Activated CD8-positive, alpha-beta memory T cell treated with anti-CD3 and anti-CD28 coated beads for 24 hours (primary cell): ENCODE results near the gene FGGY.
"Not testable (repeated sequence)": the region's sequence is repeated elsewhere in the genome, so short reads cannot be mapped to it uniquely, and the experiment has no call there.

Experiments
- DNase-seq: peaks from one replicate; pipeline ENCODE4 v3.0.0-alpha.2; 2020

FGGY gene

GRCh38 chr1:59597420-59598119 lies 300.7 kb downstream of the FGGY start:
- DNase-seq, result no peak

- DNase-seq, result no peak
Measured at GRCh38 chr1:59598120-59598440, 301.2 kb downstream of the FGGY start.

DNA sequence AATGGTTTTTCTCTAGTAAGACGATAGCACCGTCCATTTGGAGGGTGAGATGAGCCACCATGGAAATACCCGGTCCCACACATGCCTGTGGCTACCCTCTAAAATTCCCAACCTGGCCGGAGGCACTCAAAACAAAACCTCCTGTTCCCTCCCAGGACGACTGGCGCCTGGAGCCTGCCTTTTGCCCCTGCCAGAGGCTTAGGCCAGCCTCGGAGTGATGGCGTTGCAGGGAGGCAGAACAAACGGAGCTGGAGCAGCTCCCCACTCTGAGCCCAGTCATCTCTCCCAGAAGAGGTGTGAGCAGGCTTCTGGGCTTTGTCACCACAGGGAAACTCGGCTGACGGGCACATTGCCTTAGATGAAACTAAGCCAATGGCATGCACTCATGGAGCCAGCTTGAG lies 304.1 kb downstream of the FGGY start:
- DNase-seq, result no peak

DNA sequence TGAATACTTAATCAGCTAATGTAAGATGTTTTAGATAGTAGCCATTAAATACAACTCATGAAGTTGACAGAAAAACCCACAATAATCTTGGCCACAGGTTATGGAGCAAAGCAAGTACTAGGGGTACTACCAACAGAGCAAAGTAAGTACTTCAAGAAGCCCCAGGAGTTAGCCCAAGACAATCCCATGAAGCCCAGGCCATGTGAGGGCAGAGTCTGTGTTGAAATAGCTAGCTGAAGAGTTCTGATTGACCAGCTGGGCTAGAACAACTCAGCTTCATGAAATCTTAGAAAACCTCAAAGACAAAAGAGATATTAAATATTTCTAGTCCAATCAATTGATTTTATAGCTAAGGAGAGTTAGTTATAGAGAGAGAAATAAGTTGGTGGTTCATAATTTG lies 304.9 kb downstream of the FGGY start:
- no peak for DNase-seq

GRCh38 chr1:59604191-59604590 lies 307.3 kb downstream of the FGGY start:
- DNase-seq, result no peak

DNA sequence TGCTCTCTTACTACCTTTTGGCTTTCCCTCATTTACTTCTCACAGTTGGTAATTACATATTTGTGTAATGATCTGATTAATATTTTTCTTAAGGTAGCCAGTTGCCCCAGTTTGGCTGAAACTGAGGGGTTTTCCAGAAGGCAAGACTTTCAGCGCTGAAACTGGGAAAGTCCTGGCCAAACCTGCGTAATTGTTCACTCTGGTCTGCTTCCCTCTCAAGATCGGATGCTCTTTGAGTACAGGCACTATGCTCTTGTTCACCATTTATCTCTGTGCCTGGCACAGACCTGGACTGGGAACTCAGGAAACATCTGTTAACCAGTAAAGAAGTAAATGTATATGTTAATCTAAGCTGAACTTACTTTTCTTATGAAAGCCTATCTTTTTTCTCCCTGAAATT lies 308.3 kb downstream of the FGGY start:
- no peak for DNase-seq

GRCh38 chr1:59605761-59606160 lies 308.9 kb downstream of the FGGY start:
- DNase-seq, result no peak

- no peak for DNase-seq
Measured at GRCh38 chr1:59609245-59609644, 312.4 kb downstream of the FGGY start.

DNA sequence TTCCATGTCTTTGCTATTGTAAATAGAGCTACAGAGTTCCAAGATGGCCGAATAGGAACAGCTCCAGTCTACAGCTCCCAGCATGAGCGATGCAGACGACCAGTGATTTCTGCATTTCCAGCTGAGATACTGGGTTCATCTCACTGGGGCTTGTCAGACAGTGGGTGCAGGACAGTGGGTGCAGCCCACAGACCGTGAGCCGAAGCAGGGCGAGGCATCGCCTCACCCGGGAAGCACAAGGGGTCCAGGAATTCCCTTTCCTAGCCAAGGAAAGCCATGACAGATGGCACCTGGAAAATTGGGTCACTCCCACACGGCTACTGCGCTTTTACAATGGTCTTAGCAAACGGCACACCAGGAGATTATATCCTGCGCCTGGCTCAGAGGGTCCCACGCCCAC lies 313.6 kb downstream of the FGGY start:
- not testable (repeated sequence) for DNase-seq

GRCh38 chr1:59617434-59617833 lies 320.5 kb downstream of the FGGY start:
- no peak for DNase-seq

DNA sequence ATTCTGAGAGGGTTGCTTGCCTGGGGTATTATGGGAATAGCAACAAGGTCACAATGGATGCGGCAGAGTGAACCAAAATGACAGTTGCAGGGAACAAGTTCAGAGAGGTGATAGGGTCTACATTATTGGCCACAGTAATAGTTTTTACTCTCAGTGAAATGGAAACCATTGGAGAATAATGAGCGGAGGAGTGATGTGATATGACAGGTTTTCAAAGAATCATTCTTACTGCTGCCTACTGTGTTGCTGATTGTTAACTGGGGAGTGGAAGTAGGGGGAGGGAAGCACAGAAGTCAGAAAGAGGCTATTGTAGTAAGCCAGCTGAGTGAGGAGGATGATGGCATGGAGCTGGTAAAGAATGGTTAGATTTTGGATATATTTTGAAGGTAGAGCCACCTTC lies 322.7 kb downstream of the FGGY start:
- no peak for DNase-seq

DNA sequence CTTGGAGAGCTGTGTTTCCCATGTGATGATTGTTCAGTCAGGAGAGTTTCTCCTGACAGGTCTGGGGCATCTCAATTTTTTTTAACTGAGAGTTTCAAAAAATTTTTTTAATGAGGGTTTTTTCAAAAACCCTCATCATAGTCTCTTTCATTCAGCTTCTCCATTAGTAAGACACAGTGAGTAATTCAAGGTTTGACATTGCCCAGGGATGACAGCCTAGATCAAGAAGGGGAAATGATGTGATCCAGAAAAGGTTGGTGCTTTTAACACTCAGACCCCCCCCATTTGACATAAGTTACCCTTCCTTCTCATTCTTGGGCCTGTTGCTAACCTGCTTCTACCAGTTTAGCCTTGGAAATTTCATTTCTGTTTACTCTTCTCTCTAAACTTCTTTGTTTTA lies 328.5 kb downstream of the FGGY start:
- no peak for DNase-seq

GRCh38 chr1:59631561-59632255 lies 334.8 kb downstream of the FGGY start:
- no peak for DNase-seq

GRCh38 chr1:59635097-59635496 lies 338.2 kb downstream of the FGGY start:
- no peak for DNase-seq

DNA sequence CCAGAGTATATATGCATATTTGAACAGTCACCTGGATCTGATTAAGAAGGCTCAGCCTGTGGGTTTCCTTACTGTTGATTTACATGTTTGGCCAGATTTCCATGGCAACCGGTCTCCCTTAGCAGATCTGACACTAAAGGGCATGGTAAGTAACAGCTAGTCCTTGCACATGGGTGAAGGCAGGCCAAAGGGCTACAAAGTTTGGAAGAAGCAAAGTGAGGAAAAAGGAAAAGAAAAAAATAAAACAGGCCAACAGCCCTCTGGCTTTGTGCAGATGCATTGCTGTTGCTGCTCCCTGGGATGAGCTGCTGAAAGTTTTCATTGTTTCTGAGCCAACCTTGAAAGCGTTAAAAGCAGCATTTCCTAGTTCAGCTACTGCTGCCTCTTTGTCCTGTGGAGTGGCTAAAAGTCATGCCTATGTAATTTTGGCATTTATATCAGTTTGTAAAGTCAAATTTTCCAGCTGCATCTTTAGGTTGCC lies 341.4 kb downstream of the FGGY start:
- no peak for DNase-seq

DNA sequence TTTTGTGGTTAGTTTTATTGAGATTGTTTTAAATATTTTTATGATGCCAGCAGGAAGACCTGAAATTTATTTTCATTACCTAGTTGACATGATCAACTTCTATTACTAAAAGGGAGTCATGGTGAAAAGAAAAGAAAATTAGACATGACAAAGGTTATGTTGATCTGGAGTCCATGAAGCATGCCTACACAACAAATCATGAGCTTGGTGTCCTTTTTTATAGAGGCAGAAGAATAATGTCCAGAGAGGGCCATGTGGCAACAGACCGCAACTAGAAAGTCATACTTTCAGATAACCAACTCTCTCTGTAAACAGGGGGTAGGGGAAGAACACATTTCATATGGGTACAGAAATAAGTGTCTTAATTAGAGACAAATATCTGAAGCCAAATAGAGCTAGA lies 342.4 kb downstream of the FGGY start:
- no peak for DNase-seq

- no peak for DNase-seq
Measured at GRCh38 chr1:59640851-59641250, 344.0 kb downstream of the FGGY start.

GRCh38 chr1:59641836-59642235 lies 344.9 kb downstream of the FGGY start:
- DNase-seq, result no peak

DNA sequence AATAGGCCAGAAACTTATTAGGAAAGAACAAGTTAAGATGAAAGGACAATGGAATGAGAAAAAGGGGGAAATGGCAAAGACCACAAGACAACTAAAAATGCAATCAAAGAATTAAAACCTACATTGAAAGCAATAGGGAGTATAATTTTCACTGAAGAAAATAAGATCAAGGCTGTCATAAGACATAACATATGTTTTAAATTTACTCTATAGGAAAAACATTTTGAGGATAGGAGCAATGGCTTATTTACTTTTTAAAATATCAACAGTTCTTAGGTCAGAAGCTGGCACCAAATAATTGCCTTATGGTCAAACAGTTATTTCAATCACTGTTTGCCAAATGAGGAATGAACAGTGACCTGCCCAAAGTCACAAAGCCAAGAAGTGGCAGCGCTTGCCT lies 346.6 kb downstream of the FGGY start:
- no peak for DNase-seq

GRCh38 chr1:59645893-59646292 lies 349.0 kb downstream of the FGGY start:
- DNase-seq, result no peak

GRCh38 chr1:59653142-59653958 lies 356.5 kb downstream of the FGGY start:
- DNase-seq, result not testable (repeated sequence)

GRCh38 chr1:59653968-59654367 lies 357.1 kb downstream of the FGGY start:
- no peak for DNase-seq

GRCh38 chr1:59657873-59658465 lies 361.1 kb downstream of the FGGY start:
- no peak for DNase-seq

GRCh38 chr1:59664166-59664565 lies 367.3 kb downstream of the FGGY start:
- DNase-seq, result no peak
